Panc1 (cell line): ENCODE measurements around the gene EPHA7. TPM values are rescaled to one million over a fixed set of nuclear protein-coding genes. Genes with fewer than 3 reads are reported as not detected.

Experiments used
- ATAC-seq: fragments of 200-7000 bp; cut with Tn5 transposase; 2 replicates; pipeline ENCODE4 v1.9.1; 2020; ENCODE audit warnings: mild to moderate bottlenecking, moderate library complexity
- BruUV-seq: library from RNA; stranded (reverse); fragments of 400-500 nt; replicated peaks from 2 replicates; lab custom pipeline; 2021; lab: Mats Ljungman, UMichigan
- CTCF ChIA-PET: fragments of 300-600 bp; sonication (Branson Sonifier 250); formaldehyde crosslinking; loops from one replicate; lab custom pipeline; 2022; ENCODE audit warnings: antibody characterized with exemption; lab: Charles Lee
- POLR2A ChIA-PET: fragments of 300-600 bp; sonication (Branson Sonifier 250); formaldehyde crosslinking; loops from one replicate; lab custom pipeline; 2022; ENCODE audit warnings: antibody characterized with exemption; lab: Charles Lee
- DNase-seq: peaks from one replicate; pipeline ENCODE4 v3.0.0-alpha.2; 2010; ENCODE audit warnings: low read depth, low spot score
- H3K27ac ChIP-seq: 2 replicates; pipeline ENCODE4 v1.5.1; 2011; ENCODE audit warnings: mild to moderate bottlenecking, low read length, inconsistent platforms
- H3K27me3 ChIP-seq: fragments of 200-500 bp; sonication (Bioruptor generic); 2 replicates; pipeline ENCODE4 v1.6.0; 2014; ENCODE audit warnings: low read length, inconsistent platforms; ENCODE audit not compliant: control insufficient read depth, insufficient read depth
- H3K36me3 ChIP-seq: fragments of 200-500 bp; sonication (Bioruptor generic); 2 replicates; pipeline ENCODE4 v1.5.1; 2014; ENCODE audit warnings: inconsistent platforms, mild to moderate bottlenecking, low read length, moderate library complexity; ENCODE audit not compliant: control insufficient read depth, insufficient read depth
- H3K4me1 ChIP-seq: 2 replicates; pipeline ENCODE4 v1.5.1; 2011; ENCODE audit warnings: inconsistent platforms, mild to moderate bottlenecking, low read length, moderate library complexity; ENCODE audit not compliant: control insufficient read depth, insufficient read depth
- H3K4me3 ChIP-seq, 2 experiments: 2 replicates each; pipeline ENCODE4 v1.5.1; 2011 to 2012; ENCODE audit warnings: low read depth in 2 of 2, low read length in 2 of 2, mild to moderate bottlenecking in 2 of 2, inconsistent platforms in 1 of 2, moderate library complexity in 1 of 2
- H3K9me3 ChIP-seq: fragments of 200-500 bp; sonication (Bioruptor generic); 2 replicates; pipeline ENCODE4 v1.5.1; 2014; ENCODE audit warnings: low read depth, mild to moderate bottlenecking, inconsistent platforms, low read length, moderate library complexity; ENCODE audit not compliant: control insufficient read depth, insufficient read depth
- CTCF ChIP-seq: fragments of 450-650 bp; IDR thresholded peaks from 2 replicates; pipeline ENCODE4 v1.5.1; 2017; ENCODE audit warnings: mild to moderate bottlenecking
- POLR2AphosphoS5 ChIP-seq: IDR thresholded peaks from 2 replicates; pipeline ENCODE4 v1.6.1; 2012; ENCODE audit warnings: mild to moderate bottlenecking, low read depth, low read length, moderate library complexity
- REST ChIP-seq, 2 experiments: IDR thresholded peaks; 2 replicates each; pipeline ENCODE4 v1.6.1; 2011 to 2012; ENCODE audit warnings: low read depth in 2 of 2, control low read depth in 1 of 2, low read length in 1 of 2, mild to moderate bottlenecking in 1 of 2, moderate library complexity in 1 of 2; ENCODE audit not compliant: insufficient read depth in 1 of 2
- SIN3A ChIP-seq: IDR thresholded peaks from 2 replicates; pipeline ENCODE4 v1.6.1; 2012; ENCODE audit warnings: low read depth, mild to moderate bottlenecking, low read length, moderate library complexity, borderline replicate concordance; ENCODE audit not compliant: insufficient read depth
- TCF7L2 ChIP-seq: IDR thresholded peaks from 2 replicates; pipeline ENCODE4 v1.6.1; 2011; ENCODE audit warnings: mild to moderate bottlenecking, low read depth, low read length, inconsistent platforms
- in situ Hi-C: cut with HindIII; loops from 2 replicates; pipeline ENCODE4 v1.10.0; 2016; ENCODE audit warnings: low sequenced_read_pairs, low pct_unique_long_range_greater_than_20kb
- intact Hi-C: fragments of 100-400 bp; cut with micrococcal nuclease; formaldehyde crosslinking; loops from one replicate; pipeline ENCODE4 v1.10.0; 2022; ENCODE audit not compliant: unreplicated experiment
- total RNA-seq: library from RNA; stranded (reverse); gene quantifications from one replicate; pipeline ENCODE4 v1.2.1, GENCODE V29; 2021; ENCODE audit not compliant: unreplicated experiment

The EPHA7 gene
- total RNA-seq, 1 experiment from 2014 or later: 8.6 TPM

DNA sequence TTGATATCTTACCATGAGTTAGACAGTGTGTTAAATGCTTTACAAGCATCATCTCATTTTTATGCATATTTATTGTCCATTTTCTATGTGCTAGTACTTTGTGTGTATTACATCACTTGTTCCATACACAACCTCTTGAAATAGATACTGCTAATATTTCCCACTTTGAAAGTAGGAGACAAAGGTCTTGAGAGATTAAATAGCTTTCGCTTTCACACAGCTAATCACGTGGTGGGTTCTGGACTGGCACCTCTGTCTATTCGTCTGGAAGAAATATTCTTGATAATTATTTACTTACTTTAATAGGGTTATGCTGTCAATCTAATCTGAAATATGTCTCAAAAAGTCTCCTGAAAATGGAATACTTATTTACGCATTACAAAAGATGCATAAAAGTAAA lies 30.2 kb downstream of the EPHA7 start:
- Histone ChIP-seq H3K27me3 (no peaks in the 10 kb centered on the region), H3K9me3 (no peaks in the 10 kb centered on the region), H3K27ac (no peak overlapping the region), H3K4me1 (peaks cover 1% of the 10 kb centered on the region; the same call in 1 of the 2 replicates), H3K4me3 (no peak overlapping the region), H3K36me3 (no peaks in the 10 kb centered on the region)
- POLR2A ChIA-PET: no interaction called here
- CTCF ChIA-PET: no interaction called here
- in situ Hi-C loops: no loop called here
- ATAC-seq: no peak
- no peak for DNase-seq
- BruUV-seq: no TSS peak
- TF ChIP-seq TCF7L2 (no peak), REST (IDR thresholded peaks at IDR 0.05; ENCODE audit: insufficient read depth in 1 of 2, low read depth in 2 of 2, low read length in 1 of 2) (no peak), SIN3A (no peak), CTCF (no peak), POLR2AphosphoS5 (no peak)
- intact Hi-C loops: no loop called here

DNA sequence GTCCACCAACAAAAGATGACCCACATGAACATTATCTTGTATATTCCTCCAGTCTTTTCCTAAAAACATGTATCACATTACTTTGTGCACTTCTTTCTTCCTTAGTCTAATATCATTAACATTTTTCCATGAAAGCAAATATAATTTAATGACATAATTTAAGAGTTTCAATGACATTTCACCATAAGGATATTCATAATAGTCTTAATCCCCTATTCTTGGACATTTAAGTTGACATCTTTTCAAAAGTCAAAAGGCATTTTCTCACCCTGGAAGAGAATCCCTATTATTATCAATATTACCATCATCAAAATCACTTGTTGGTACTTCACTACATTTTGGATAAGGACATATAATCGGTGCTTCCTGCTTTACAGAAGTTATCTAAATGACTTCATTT lies 31.3 kb downstream of the EPHA7 start:
- H3K4me1 ChIP-seq: no peaks in the 10 kb centered on the region
- CTCF ChIA-PET: no interaction called here
- intact Hi-C loops: no loop called here

More for the DNA sequence above, 31.3 kb downstream of the EPHA7 start:
- ATAC-seq: no peak
- DNase-seq: no peak
- in situ Hi-C loops: no loop called here
- no peaks in the 10 kb centered on the region for H3K27me3 ChIP-seq
- TF ChIP-seq TCF7L2: no peak
- TF ChIP-seq REST (IDR thresholded peaks at IDR 0.05; ENCODE audit: insufficient read depth in 1 of 2, low read depth in 2 of 2, low read length in 1 of 2): no peak
- no peak for TF ChIP-seq CTCF
- TF ChIP-seq SIN3A: no peak
- TF ChIP-seq POLR2AphosphoS5: no peak
- no peak overlapping the region for H3K4me3 ChIP-seq
- no peak overlapping the region for H3K27ac ChIP-seq
- POLR2A ChIA-PET: no interaction called here
- H3K36me3 ChIP-seq: no peaks in the 10 kb centered on the region
- BruUV-seq: no TSS peak
- H3K9me3 ChIP-seq: no peaks in the 10 kb centered on the region
